ENCODE data around the gene BSPRY. TPM values are rescaled to one million over a fixed set of nuclear protein-coding genes. Genes with fewer than 3 reads are reported as not detected.

BSPRY gene
- total and polyA plus RNA-seq, 2 of the 13 experiments (the other 11 are each of a cell fraction or from before 2014, with no cell fraction given): 0.09 to 0.26 TPM

DNA sequence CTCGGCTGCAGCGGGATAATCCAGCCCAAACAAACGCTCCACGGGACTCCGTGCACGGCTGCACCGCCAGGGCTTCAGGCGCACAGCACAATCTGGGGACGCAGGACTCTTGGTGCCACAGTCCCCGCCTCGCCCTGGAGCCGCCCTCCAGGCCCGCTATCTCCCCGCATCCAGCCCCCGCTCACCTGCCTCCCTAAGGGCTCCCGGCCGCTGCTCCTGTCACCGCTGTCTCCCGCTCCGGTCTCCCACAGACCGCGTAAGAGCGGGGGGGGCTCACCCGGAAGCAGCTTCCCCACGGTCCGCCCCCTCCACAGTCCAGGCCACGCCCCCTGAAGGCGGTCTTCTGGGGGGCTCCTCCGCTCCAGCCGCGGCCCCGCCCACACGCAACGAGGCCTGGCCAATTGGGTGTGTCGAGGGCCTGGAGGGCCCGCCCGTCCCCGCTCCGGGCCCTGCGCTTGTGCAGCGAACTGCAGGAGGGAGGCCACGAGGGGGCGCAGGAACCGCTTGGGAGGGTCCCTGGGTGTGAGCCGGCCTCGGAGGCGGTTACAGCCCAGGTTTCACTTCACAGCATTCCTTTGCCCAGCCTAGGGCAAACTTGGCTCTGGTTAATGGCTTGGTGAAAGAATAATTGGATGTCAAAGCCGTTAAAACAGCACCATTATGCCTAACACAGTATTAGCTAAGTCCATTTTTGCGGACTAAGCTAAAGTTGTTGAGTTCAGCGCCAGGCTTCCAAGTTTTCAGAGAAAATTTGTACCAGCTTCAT, 51.9 kb downstream of the BSPRY start, which contains the start of gene ALAD (continued):
- TF ChIP-seq STAT6 (CRISPR knock-in tag; IDR thresholded peaks at IDR 0.05; ENCODE audit: borderline replicate concordance) (no peak), MTA1 (CRISPR knock-in tag; IDR thresholded peaks at IDR 0.05; ENCODE audit: borderline replicate concordance) (0 out of 2 replicates have a peak, but pooled peaks have one; percentile 58), ZNF83 (CRISPR knock-in tag; IDR thresholded peaks at IDR 0.05; ENCODE audit: borderline replicate concordance) (no peak), THAP11 (CRISPR knock-in tag; IDR thresholded peaks at IDR 0.05) (peak; percentile 81), ZNF564 (CRISPR knock-in tag; IDR thresholded peaks at IDR 0.05) (no peak), ZNF232 (CRISPR knock-in tag; IDR thresholded peaks at IDR 0.05; ENCODE audit: borderline replicate concordance) (peak; percentile 66; the same call in 1 of the 2 replicates), SIN3A (IDR thresholded peaks at IDR 0.05; ENCODE audit: borderline replicate concordance, low read depth, low read length) (peak; percentile 86; the same call in 1 of the 2 replicates), NFYC (CRISPR knock-in tag; IDR thresholded peaks at IDR 0.05) (peak; percentile 78), ZNF552 (CRISPR knock-in tag; IDR thresholded peaks at IDR 0.05; ENCODE audit: borderline replicate concordance) (peak; percentile 41; the same call in 1 of the 2 replicates), TMF1 (CRISPR knock-in tag; IDR thresholded peaks at IDR 0.05; ENCODE audit: low read depth) (no peak), ZNF768 (CRISPR knock-in tag; IDR thresholded peaks at IDR 0.05) (peak; percentile 30; the same call in 1 of the 2 replicates), GTF3A (CRISPR knock-in tag; conservative IDR thresholded peaks at IDR 0.05) (no peak)
- TF ChIP-seq, protein P1, sequence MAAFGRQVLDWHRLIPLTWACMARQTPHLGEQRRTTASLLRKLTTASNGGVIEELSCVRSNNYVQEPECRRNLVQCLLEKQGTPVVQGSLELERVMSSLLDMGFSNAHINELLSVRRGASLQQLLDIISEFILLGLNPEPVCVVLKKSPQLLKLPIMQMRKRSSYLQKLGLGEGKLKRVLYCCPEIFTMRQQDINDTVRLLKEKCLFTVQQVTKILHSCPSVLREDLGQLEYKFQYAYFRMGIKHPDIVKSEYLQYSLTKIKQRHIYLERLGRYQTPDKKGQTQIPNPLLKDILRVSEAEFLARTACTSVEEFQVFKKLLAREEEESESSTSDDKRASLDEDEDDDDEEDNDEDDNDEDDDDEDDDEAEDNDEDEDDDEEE (CRISPR knock-in tag; IDR thresholded peaks at IDR 0.05): peak; percentile 83
- TF ChIP-seq, protein P2, sequence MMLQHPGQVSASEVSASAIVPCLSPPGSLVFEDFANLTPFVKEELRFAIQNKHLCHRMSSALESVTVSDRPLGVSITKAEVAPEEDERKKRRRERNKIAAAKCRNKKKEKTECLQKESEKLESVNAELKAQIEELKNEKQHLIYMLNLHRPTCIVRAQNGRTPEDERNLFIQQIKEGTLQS (CRISPR knock-in tag; IDR thresholded peaks at IDR 0.05): no peak
- TF ChIP-seq, protein P3, sequence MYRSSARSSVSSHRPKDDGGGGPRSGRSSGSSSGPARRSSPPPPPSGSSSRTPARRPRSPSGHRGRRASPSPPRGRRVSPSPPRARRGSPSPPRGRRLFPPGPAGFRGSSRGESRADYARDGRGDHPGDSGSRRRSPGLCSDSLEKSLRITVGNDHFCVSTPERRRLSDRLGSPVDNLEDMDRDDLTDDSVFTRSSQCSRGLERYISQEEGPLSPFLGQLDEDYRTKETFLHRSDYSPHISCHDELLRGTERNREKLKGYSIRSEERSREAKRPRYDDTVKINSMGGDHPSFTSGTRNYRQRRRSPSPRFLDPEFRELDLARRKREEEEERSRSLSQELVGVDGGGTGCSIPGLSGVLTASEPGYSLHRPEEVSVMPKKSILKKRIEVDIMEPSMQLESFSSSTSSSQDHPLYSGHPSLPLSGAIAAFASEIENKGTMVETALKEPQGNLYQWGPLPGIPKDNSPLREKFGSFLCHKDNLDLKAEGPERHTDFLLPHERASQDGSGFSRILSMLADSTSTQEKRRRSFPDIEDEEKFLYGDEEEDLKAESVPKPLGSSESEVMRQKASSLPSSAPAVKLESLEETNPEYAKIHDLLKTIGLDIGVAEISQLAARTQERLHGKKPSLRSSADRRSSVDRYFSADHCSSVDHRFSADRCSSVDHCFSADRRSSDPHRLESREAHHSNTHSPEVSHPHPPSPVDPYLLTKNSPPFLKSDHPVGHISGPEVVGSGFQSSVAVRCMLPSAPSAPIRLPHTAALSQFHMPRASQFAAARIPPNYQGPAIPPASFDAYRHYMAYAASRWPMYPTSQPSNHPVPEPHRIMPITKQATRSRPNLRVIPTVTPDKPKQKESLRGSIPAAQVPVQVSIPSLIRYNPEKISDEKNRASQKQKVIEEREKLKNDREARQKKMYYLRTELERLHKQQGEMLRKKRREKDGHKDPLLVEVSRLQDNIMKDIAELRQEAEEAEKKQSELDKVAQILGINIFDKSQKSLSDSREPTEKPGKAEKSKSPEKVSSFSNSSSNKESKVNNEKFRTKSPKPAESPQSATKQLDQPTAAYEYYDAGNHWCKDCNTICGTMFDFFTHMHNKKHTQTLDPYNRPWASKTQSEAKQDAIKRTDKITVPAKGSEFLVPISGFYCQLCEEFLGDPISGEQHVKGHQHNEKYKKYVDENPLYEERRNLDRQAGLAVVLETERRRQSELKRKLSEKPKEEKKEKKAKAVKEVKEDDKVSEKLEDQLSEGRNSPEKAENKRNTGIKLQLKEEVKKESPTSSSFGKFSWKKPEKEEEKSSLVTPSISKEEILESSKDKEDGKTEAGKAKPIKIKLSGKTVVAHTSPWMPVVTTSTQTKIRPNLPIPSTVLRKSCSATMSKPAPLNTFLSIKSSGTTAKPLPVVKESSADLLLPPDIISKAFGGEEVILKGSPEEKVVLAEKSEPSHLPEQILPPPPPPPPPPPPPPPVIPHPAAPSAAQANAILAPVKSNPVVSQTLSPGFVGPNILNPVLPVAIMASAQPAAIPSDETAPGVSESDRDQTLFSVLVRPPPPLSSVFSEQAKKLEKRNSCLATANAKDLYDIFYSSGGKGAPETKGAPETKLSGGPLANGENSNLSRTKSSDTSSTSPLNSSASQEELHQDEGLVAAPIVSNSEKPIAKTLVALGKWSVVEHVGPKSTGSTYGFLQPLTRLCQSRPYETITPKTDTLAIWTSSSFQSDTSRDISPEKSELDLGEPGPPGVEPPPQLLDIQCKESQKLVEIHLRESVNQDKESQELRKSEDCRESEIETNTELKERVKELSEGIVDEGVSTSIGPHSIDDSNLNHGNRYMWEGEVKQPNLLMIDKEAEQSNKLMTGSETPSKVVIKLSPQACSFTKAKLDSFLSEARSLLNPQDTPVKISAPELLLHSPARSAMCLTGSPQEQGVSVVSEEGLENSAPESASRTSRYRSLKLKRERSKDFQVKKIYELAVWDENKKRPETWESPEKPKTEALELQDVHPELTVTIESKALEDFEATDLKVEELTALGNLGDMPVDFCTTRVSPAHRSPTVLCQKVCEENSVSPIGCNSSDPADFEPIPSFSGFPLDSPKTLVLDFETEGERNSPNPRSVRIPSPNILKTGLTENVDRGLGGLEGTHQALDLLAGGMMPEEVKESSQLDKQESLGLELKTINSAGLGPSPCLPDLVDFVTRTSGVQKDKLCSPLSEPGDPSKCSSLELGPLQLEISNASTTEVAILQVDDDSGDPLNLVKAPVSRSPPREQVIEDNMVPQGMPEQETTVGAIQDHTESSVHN (CRISPR knock-in tag; IDR thresholded peaks at IDR 0.05): no peak
